GM18867 (cell line): ENCODE data around the gene FAAH.
"Not testable (repeated sequence)": the region's sequence is repeated elsewhere in the genome, so short reads cannot be mapped to it uniquely, and the experiment has no call there.

Experiments used
- ATAC-seq: cut with Tn5 transposase; IDR thresholded peaks from one replicate; pipeline ENCODE4 v1.9.1; 2021; ENCODE audit warnings: mild to moderate bottlenecking, moderate library complexity; ENCODE audit not compliant: unreplicated experiment

FAAH gene

GRCh38 chr1:46394108-46394871, at the start of gene FAAH:
TSS of gene FAAH (plus strand) at chr1:46394317. CDS start at chr1:46394349, 32 bp downstream.
- ATAC-seq, result no peak

- ATAC-seq, result no peak
Observed at GRCh38 chr1:46344481-46344880, 49.6 kb upstream of the FAAH start.

- ATAC-seq, result no peak
Observed at GRCh38 chr1:46345281-46345680, 48.8 kb upstream of the FAAH start.

- no peak for ATAC-seq
Observed at GRCh38 chr1:46352363-46352762, 41.8 kb upstream of the FAAH start.

DNA sequence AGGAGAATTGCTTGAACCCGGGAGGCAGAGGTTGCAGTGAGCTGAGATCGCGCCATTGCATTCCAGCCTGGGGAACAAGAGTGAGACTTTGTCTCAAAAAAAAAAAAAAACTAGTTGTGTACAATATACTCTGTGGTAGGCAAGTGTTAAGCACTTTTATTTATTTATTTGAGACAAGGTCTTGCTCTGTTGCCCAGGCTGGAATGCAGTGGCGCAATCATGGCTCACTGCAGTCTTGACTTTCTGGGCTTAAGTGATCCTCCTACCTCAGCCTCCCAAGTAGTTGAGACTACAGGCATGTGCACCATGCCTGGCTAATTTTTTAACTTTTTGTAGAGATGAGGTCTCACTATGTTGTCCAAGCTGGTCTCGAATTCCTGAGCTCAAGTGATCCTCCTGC, 38.2 kb upstream of the FAAH start:
- not testable (repeated sequence) for ATAC-seq

DNA sequence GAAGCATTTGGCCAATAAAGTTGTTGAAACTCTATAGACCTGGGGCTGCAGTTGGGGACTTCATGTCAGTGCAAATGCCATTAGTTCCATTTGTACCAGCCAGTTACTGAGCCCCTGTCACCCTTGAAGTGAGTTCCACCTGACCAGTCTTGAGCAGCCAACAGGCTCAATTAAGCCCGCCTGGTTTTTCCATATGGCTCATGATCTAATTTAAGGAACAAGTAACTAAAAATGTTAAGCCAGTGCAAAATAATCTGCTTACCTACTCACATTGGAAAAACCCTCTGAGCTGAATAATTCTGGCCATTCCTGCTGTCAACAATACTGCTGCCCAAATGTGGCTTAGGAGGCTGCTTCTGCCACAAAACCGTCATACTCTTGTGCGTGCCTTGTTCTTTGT, 32.0 kb upstream of the FAAH start:
- ATAC-seq, result no peak

DNA sequence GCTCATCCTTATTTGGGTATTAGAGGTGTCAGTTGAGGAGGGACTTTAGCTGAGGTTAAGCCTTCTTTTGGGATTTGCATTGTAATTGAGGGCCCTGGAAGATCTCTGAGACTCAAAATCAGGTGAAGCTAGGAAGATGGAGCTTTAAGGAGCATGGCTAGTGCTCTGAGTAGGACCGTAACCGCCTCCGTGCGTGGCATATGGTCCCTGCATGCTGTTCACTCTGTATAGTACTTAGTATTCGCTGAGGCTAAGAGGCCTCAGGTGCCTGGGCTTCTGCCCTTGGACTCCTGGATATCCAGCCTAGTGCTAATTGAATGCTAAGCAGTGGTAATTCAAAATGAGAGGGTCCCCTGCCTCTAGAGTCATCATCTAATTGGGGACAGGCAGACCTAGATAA, 31.0 kb upstream of the FAAH start:
- ATAC-seq, result no peak

GRCh38 chr1:46364612-46365011, 29.5 kb upstream of the FAAH start:
- ATAC-seq, result no peak

- ATAC-seq, result not testable (repeated sequence)
Observed at GRCh38 chr1:46365796-46366195, 28.3 kb upstream of the FAAH start.

DNA sequence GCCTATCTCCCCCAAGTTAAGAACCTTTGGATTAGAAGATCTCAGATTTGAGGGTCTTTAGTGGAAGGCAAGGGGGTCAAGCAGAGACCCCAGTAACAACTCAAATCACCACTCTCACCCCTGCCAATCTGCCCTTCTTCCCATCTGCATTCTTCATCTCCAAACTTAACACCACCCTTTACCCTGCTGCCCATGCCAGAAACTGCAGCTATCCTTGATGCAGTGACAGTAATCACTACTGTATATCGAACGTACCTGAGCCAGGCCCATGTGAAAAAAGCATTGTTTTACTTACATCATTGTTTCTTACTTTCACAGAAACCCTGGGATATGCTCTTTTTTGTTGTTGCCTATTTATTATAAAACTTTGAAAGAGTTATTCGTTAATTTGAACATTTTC, 27.0 kb upstream of the FAAH start:
- no peak for ATAC-seq

DNA sequence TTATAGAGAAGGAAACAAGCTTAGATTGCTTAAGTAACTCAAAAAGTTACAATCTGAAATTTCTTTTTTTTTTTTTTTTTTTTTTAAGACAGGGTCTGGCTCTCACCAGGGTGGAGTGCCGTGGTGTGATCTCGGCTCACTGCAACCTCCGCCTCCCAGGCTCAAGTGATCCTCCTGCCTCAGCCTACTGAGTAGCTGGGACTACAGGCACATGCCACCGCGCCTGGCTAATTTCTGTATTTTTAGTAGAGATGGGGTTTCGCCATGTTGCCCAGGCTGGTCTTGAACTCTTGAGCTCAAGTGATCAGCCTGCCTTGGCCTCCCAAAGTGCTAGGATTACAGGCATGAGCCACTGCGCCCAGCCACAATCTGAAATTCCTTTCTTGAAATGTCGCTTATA, 26.4 kb upstream of the FAAH start:
- not testable (repeated sequence) for ATAC-seq

DNA sequence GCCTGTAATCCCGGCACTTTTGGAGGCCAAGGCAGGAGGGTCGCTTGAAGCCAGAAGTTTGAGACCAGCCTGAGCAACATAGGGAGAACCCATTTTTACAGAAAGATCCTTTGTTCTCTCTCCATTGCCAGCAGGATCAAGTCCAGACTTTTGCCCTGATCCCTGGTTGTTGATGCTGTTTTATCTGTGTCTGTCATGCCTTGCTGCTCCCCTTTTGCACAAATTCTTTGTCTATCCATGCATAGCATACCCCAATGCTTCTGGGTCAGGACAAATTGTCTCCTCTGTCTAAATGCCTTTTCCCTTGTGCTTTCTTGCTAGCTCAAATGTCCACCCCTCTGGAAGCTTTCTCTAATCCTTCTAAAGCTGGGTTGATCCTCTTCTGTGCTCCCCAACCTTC, 25.3 kb upstream of the FAAH start:
- ATAC-seq, result no peak

DNA sequence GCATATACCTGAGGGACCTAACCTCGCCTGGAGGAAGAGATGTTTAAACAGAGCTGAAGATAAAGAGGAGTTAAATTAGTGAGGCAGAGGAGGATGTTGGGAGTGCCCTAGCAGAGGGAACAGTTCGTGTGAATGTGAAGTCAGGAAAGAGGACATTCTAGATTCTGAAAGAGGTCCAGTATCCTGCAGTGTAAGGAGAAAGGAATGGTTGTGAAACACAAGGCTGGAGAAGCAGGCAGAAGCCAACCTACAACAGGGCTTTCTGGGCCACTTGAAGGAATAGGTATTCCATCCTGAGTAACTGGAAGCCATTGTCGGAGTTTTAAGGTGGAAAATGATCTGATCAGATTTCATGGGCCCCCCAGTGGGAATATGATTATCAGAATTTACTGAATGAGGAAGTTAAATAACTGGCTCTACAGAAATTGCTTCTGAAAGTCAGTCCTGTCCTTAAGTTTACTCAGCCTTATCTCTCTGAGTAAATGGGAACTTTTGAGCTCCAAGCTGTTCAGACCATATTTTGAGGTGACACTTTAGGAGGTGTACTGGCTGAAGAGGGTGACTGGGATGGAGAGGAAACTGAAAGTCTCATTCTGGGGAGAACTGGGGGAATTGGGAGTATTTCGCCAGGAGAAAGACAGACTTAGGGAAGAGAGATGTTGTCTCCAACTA, 24.4 kb upstream of the FAAH start:
- no peak for ATAC-seq

- no peak for ATAC-seq
Observed at GRCh38 chr1:46370214-46370633, 23.9 kb upstream of the FAAH start.

GRCh38 chr1:46372431-46372830, 21.7 kb upstream of the FAAH start:
- ATAC-seq, result no peak

DNA sequence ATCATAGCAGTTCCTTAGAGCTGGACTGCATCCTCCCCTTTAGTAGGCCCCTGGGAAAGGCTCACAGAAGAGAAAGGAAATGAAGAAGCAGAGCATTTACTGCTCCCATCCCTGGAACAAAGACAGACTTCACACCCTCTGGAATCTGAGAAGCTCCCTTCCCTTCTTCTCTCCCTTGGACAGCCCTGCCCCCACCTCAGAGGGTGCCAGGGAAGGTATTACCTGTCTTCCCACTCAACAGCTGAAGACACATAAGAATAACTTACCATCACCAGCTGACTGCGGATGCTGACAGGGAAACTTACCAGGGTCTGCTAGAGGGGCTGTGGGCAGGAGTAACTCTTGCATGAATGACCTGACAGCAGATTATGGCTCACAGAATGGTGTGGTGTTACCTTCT, 14.1 kb upstream of the FAAH start:
- ATAC-seq, result no peak

DNA sequence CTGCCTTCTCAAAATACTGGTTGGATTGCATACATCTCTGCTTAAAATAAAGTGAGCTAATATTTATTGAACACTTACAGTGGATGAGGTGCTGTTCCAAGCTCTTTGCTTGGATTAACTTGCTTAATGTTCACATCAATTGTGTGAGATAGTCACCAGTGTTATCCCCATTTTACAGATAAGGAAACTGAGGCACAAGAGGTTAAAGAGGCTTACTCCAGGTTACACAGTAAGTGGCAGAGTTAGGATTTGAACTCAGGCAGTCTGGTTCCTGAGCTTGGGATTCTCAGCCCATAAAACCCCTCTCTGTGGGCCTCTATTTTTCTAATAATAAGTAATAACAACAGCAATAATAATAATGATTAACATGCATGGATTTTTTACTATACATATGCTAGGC, 13.6 kb upstream of the FAAH start:
- no peak for ATAC-seq

GRCh38 chr1:46393510-46393909, 607 bp upstream of the FAAH start:
- ATAC-seq, result no peak

GRCh38 chr1:46394872-46395465, 852 bp downstream of the FAAH start:
- ATAC-seq, result no peak

DNA sequence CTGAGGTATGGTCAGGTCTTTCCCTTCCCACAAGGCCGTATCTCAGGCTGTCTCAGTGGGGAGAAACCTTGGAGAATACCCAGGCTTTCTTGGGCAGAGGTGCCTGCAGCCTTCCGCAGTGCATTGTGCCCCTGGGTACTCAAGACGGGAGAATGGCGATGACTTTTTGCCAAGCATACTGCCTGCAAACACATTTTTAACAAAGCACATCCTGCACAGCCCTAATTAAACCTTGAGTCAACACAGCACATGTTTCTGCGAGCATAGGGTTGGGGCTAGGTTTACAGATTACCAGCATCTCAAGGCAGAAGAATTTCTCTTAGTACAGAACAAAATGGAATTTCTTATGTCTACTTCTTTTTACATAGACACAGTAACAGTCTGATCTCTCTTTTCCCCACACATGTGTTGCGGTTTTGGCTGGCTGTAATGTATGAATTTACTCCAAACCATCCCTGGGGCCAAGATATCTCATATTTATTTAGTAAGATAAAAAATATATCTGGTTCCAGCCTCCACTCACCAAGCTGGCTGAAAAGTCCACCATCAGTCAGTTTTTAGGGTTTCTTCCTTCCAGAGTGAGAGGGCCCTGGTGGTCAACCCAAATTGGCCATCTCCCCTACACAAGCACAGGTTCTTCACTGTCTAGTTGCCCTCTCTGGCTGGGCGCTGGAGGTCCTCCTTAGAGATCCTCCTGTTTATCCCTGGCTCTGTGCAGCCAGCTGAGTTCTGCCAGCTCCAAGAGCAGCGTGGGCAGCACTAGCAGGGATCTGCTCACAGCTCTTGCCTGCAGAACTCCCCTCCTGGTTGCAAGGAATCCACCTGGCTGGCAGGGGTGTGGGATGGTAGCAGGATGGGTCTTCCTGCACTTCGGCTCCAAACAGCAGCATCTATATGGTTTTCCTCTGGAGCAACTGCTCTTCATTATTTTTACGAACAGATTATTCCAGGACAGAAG, 2.6 kb downstream of the FAAH start:
- ATAC-seq, result no peak

- ATAC-seq, result no peak
Observed at GRCh38 chr1:46399307-46399706, 5.2 kb downstream of the FAAH start.
